HepG2 (cell line): ENCODE data around the gene CLDN14. TPM values are rescaled to one million over a fixed set of nuclear protein-coding genes. Genes with fewer than 3 reads are reported as not detected.

Experiments
- CBX2 ChIP-seq, 2 experiments: fragments of 200-600 bp in 1 of 2; sonication (generic); formaldehyde crosslinking in 1 of 2; IDR thresholded peaks; 2 replicates each; pipeline versions ENCODE4 v1.7.0 to v1.8.1; 2018 to 2022; ENCODE audit warnings: low read depth in 2 of 2, low read length in 1 of 2, mild to moderate bottlenecking in 1 of 2, missing genetic modification reagents in 1 of 2
- CCAR2 ChIP-seq: fragments of 200-400 bp; formaldehyde crosslinking; optimal IDR thresholded peaks from 2 replicates; pipeline ENCODE3; 2018; ENCODE audit warnings: low read depth, mild to moderate bottlenecking, low read length, moderate library complexity
- CHCHD3 ChIP-seq: sonication (generic); formaldehyde crosslinking; IDR thresholded peaks from 2 replicates; pipeline ENCODE4 v1.8.0; 2022; ENCODE audit warnings: mild to moderate bottlenecking, missing genetic modification reagents, moderate library complexity
- CTCF ChIP-seq: sonication (generic); formaldehyde crosslinking; IDR thresholded peaks from 2 replicates; pipeline ENCODE4 v1.5.0; 2020; ENCODE audit warnings: mild to moderate bottlenecking, missing genetic modification reagents, moderate library complexity
- HES4 ChIP-seq: sonication (generic); formaldehyde crosslinking; IDR thresholded peaks from 2 replicates; pipeline ENCODE4 v1.9.0; 2021; ENCODE audit warnings: mild to moderate bottlenecking, missing genetic modification reagents, borderline replicate concordance
- MBNL3 ChIP-seq: fragments of 250-450 bp; sonication (Bioruptor Pico); conservative IDR thresholded peaks from 2 replicates; pipeline ENCODE4 v1.8.0; 2022; ENCODE audit warnings: mild to moderate bottlenecking, inconsistent platforms
- MLLT10 ChIP-seq: sonication (generic); formaldehyde crosslinking; IDR thresholded peaks from 2 replicates; pipeline ENCODE4 v1.4.0; 2020; ENCODE audit warnings: missing genetic modification reagents
- NFIB ChIP-seq: sonication (generic); formaldehyde crosslinking; IDR thresholded peaks from 2 replicates; pipeline ENCODE4 v1.9.0; 2021; ENCODE audit warnings: missing genetic modification reagents, mild to moderate bottlenecking, borderline replicate concordance
- SYNCRIP ChIP-seq: fragments of 200-400 bp; formaldehyde crosslinking; IDR thresholded peaks from 2 replicates; pipeline ENCODE4 v1.6.1; 2018; ENCODE audit warnings: mild to moderate bottlenecking, low read depth, low read length; ENCODE audit not compliant: insufficient read depth
- TEF ChIP-seq: sonication (generic); formaldehyde crosslinking; IDR thresholded peaks from 2 replicates; pipeline ENCODE4 v1.5.0; 2020; ENCODE audit warnings: missing genetic modification reagents
- ZBTB7B ChIP-seq: sonication (generic); formaldehyde crosslinking; IDR thresholded peaks from 2 replicates; pipeline ENCODE4 v1.4.0; 2020; ENCODE audit warnings: missing genetic modification reagents
- ZFP90 ChIP-seq: sonication (generic); formaldehyde crosslinking; IDR thresholded peaks from 2 replicates; pipeline ENCODE4 v1.8.0; 2022; ENCODE audit warnings: missing genetic modification reagents, mild to moderate bottlenecking, inconsistent platforms, borderline replicate concordance
- ZNF350 ChIP-seq: sonication (generic); formaldehyde crosslinking; IDR thresholded peaks from 2 replicates; pipeline ENCODE4 v1.4.0; 2020; ENCODE audit warnings: mild to moderate bottlenecking, low read depth, missing genetic modification reagents, borderline replicate concordance
- ZNF367 ChIP-seq: sonication (generic); formaldehyde crosslinking; IDR thresholded peaks from 2 replicates; pipeline ENCODE4 v1.4.0; 2020; ENCODE audit warnings: missing genetic modification reagents, borderline replicate concordance
- ZNF570 ChIP-seq: sonication (generic); formaldehyde crosslinking; IDR thresholded peaks from 2 replicates; pipeline ENCODE4 v1.4.0; 2020; ENCODE audit warnings: mild to moderate bottlenecking, missing genetic modification reagents, borderline replicate concordance
- ZNF605 ChIP-seq: sonication (generic); formaldehyde crosslinking; IDR thresholded peaks from 2 replicates; pipeline ENCODE4 v1.8.0; 2022; ENCODE audit warnings: mild to moderate bottlenecking, missing genetic modification reagents
- ZNF703 ChIP-seq: sonication (generic); formaldehyde crosslinking; IDR thresholded peaks from 2 replicates; pipeline ENCODE4 v1.5.1; 2020; ENCODE audit warnings: missing genetic modification reagents, mild to moderate bottlenecking, moderate library complexity, borderline replicate concordance
- ZNF709 ChIP-seq: sonication (generic); formaldehyde crosslinking; IDR thresholded peaks from 2 replicates; pipeline ENCODE4 v1.5.0; 2020; ENCODE audit warnings: mild to moderate bottlenecking, missing genetic modification reagents
- ZNF883 ChIP-seq: sonication (generic); formaldehyde crosslinking; IDR thresholded peaks from 2 replicates; pipeline ENCODE4 v1.5.1; 2020; ENCODE audit warnings: mild to moderate bottlenecking, missing genetic modification reagents; ENCODE audit errors: not compliant biosample characterization
- polyA plus RNA-seq, 8 experiments: library from polyadenylated mRNA; depleted of rRNA in 3 of 8; stranded (reverse) in 7 of 8; unstranded in 1 of 8; fragments of >200 nt; fragmentation: Illumina TruSeq in 4 of 8; extraction: Trizol in 4 of 8; gene quantifications; 2 replicates each; pipeline versions ENCODE4 v1.2.1 to v1.2.3, GENCODE V29; 2011 to 2016; ENCODE audit warnings: low read depth in 4 of 8, missing spikeins in 1 of 8, mixed read lengths in 1 of 8; ENCODE audit not compliant: insufficient read depth in 1 of 8
- total RNA-seq, 5 experiments: library from RNA; depleted of rRNA; stranded (reverse); fragments of >200 nt; fragmentation: Illumina TruSeq; extraction: Trizol; gene quantifications; 2 replicates each; pipeline ENCODE4 v1.2.3, GENCODE V29; 2016; ENCODE audit warnings: low read depth in 1 of 5
- TF ChIP-seq, protein P1 (sequence below): sonication (generic); formaldehyde crosslinking; IDR thresholded peaks from 2 replicates; pipeline ENCODE4 v1.4.0; 2020; ENCODE audit warnings: missing genetic modification reagents

The CLDN14 gene
- total and polyA plus RNA-seq, 2 of the 13 experiments (the other 11 are each of a cell fraction or from before 2014, with no cell fraction given) = 1.1 to 1.4 TPM

- peak; percentile 80 for TF ChIP-seq ZNF883 (CRISPR knock-in tag)
- peak; percentile 84; the same call in 1 of the 2 replicates for TF ChIP-seq ZNF605 (CRISPR knock-in tag)
- no peak for TF ChIP-seq SYNCRIP
- TF ChIP-seq CHCHD3 = no peak
- TF ChIP-seq ZNF703 (CRISPR knock-in tag) = peak; percentile 40; the same call in 1 of the 2 replicates
- TF ChIP-seq, protein P1, sequence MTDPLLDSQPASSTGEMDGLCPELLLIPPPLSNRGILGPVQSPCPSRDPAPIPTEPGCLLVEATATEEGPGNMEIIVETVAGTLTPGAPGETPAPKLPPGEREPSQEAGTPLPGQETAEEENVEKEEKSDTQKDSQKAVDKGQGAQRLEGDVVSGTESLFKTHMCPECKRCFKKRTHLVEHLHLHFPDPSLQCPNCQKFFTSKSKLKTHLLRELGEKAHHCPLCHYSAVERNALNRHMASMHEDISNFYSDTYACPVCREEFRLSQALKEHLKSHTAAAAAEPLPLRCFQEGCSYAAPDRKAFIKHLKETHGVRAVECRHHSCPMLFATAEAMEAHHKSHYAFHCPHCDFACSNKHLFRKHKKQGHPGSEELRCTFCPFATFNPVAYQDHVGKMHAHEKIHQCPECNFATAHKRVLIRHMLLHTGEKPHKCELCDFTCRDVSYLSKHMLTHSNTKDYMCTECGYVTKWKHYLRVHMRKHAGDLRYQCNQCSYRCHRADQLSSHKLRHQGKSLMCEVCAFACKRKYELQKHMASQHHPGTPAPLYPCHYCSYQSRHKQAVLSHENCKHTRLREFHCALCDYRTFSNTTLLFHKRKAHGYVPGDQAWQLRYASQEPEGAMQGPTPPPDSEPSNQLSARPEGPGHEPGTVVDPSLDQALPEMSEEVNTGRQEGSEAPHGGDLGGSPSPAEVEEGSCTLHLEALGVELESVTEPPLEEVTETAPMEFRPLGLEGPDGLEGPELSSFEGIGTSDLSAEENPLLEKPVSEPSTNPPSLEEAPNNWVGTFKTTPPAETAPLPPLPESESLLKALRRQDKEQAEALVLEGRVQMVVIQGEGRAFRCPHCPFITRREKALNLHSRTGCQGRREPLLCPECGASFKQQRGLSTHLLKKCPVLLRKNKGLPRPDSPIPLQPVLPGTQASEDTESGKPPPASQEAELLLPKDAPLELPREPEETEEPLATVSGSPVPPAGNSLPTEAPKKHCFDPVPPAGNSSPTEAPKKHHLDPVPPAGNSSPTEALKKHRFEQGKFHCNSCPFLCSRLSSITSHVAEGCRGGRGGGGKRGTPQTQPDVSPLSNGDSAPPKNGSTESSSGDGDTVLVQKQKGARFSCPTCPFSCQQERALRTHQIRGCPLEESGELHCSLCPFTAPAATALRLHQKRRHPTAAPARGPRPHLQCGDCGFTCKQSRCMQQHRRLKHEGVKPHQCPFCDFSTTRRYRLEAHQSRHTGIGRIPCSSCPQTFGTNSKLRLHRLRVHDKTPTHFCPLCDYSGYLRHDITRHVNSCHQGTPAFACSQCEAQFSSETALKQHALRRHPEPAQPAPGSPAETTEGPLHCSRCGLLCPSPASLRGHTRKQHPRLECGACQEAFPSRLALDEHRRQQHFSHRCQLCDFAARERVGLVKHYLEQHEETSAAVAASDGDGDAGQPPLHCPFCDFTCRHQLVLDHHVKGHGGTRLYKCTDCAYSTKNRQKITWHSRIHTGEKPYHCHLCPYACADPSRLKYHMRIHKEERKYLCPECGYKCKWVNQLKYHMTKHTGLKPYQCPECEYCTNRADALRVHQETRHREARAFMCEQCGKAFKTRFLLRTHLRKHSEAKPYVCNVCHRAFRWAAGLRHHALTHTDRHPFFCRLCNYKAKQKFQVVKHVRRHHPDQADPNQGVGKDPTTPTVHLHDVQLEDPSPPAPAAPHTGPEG = no peak
- peak; percentile 53; the same call in 1 of the 2 replicates for TF ChIP-seq ZNF709 (CRISPR knock-in tag)
- no peak for TF ChIP-seq CCAR2
- no peak for TF ChIP-seq ZNF367 (CRISPR knock-in tag)
- TF ChIP-seq MBNL3 = no peak
- TF ChIP-seq MLLT10 = no peak
- TF ChIP-seq ZNF570 (CRISPR knock-in tag) = no peak
- TF ChIP-seq HES4 (CRISPR knock-in tag) = no peak
- TF ChIP-seq ZNF350 = peak; percentile 81; the same call in 1 of the 2 replicates
- no peak for TF ChIP-seq TEF (CRISPR knock-in tag)
- peak; percentile 67; the same call in 1 of the 2 replicates for TF ChIP-seq ZBTB7B (CRISPR knock-in tag)
- no peak for TF ChIP-seq NFIB (CRISPR knock-in tag)
- no peak for TF ChIP-seq ZFP90 (CRISPR knock-in tag)
- peak; percentile 74 for TF ChIP-seq CTCF
- TF ChIP-seq CBX2 (IDR thresholded peaks at IDR 0.05; ENCODE audit: low read depth, low read length) = no peak
- TF ChIP-seq CBX2 (CRISPR knock-in tag; IDR thresholded peaks at IDR 0.05; ENCODE audit: low read depth) = no peak
Observed at GRCh38 chr21:36479415-36480402, at the start of gene CLDN14 (continued).
